Gastroesophageal sphincter (tissue), 3 donors: Measurements from ENCODE around the gene KLHDC8B.

Experiments used
- CTCF ChIP-seq, 4 experiments: fragments of 200-600 bp in 2 of 4; fragments of 450-650 bp in 2 of 4; sonication (generic) in 1 of 4; IDR thresholded peaks; one replicate each; pipeline ENCODE4 v1.5.1; 2017 to 2019; ENCODE audit warnings: antibody characterized with exemption in 4 of 4, mild to moderate bottlenecking in 2 of 4, moderate library complexity in 2 of 4
- POLR2A ChIP-seq, 2 donors: fragments of 450-650 bp; IDR thresholded peaks; one replicate each; pipeline ENCODE4 v1.6.1; 2017; ENCODE audit warnings: antibody characterized with exemption in 2 of 2, mild to moderate bottlenecking in 2 of 2, moderate library complexity in 1 of 2
- POLR2AphosphoS5 ChIP-seq: sonication (generic); formaldehyde crosslinking; IDR thresholded peaks from one replicate; pipeline ENCODE4 v1.6.1; 2017; ENCODE audit warnings: antibody characterized with exemption

GRCh38 chr3:49217688-49218470 is 46.5 kb downstream of the KLHDC8B start:
- TF ChIP-seq CTCF (IDR thresholded peaks at IDR 0.05) (no peak), POLR2A (IDR thresholded peaks at IDR 0.05) (no peak), POLR2AphosphoS5 (no peak)
